Hypothalamus (tissue), 51 donors: ENCODE data around the gene ADAMTS7.
"Not testable (repeated sequence)": the region's sequence is repeated elsewhere in the genome, so short reads cannot be mapped to it uniquely, and the experiment has no call there.

ENCODE experiments used
- DNase-seq, 51 donors: peaks; one replicate each; lab custom pipeline; 2025; lab: John Stamatoyannopoulos, UW

ADAMTS7 gene

DNA sequence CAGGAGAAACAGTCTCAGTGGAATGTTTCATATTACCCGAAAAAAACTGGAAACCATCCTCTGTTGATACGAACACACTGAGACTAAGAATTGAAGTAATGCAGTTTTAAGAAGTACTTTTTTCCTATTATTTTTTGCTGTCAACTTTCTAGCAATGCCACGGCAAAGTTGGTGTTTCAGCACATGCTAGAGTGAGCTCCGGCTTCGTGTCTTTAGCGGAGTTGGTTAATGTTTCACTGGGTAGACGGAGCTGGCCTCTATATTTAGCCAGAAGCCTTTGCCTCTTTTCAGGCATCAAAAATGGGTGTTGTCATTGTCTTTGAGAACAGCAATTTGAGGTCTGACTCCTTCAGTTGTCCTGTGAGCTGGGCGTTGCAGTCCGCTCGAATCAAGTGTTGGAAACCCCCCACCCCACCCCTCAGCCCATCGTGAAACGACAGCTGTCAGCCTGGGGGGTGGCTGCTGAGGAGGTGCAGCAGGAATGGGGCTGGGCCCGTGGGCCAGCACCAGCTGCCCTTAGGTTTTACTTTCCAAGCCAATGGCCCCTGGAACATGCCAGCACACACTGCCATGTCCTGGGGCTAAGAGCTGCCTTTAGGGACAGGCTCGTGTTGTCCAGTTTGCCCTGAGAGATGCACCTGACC, 56.5 kb downstream of the ADAMTS7 start:
- DNase-seq, result not testable (repeated sequence)

GRCh38 chr15:78753751-78754535, 57.3 kb downstream of the ADAMTS7 start:
- not testable (repeated sequence) for DNase-seq

- not testable (repeated sequence) for DNase-seq
Measured at GRCh38 chr15:78753359-78753659, 58.0 kb downstream of the ADAMTS7 start.

GRCh38 chr15:78752492-78753358, 58.5 kb downstream of the ADAMTS7 start:
- DNase-seq, result no peak

GRCh38 chr15:78751602-78751979, 59.7 kb downstream of the ADAMTS7 start:
- DNase-seq, result no peak

DNA sequence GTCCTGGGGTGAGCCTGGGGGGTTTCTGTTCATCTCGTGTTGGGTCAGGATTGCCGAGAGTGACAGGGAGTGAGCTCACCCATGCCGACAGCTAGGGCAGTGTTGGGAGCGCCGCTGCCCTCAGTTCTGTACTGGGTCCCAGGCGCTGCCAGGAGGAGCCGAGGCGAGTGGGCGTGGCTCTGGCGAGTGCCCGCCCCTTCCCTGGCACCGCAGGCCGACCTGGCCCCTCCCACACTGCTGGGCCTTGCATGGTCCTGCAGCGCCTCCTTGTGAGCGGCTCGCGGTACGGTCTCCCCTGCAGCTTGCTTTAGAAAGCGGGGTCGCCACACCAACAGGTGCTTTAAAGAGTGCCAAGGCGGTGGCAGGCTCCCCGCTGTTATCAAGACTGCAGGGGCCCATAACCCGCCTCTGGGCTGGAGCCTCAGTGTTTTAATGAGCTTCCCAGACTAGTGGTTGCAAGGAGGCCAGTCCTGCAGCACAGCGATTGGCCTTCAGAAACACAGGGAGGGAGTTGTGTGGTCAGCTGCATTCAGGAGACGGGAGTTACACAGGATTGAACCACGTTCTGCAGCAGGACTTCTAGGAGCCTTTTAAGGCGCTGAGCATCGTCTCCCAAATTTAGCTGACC, 60.2 kb downstream of the ADAMTS7 start:
- peak; percentile 12 to 96 (median 86) for DNase-seq

- no peak for DNase-seq
Measured at GRCh38 chr15:78750566-78750965, 60.7 kb downstream of the ADAMTS7 start.

GRCh38 chr15:78749831-78750230, 61.4 kb downstream of the ADAMTS7 start:
- no peak for DNase-seq

GRCh38 chr15:78747877-78748276, 63.4 kb downstream of the ADAMTS7 start:
- DNase-seq, result not testable (repeated sequence)

DNA sequence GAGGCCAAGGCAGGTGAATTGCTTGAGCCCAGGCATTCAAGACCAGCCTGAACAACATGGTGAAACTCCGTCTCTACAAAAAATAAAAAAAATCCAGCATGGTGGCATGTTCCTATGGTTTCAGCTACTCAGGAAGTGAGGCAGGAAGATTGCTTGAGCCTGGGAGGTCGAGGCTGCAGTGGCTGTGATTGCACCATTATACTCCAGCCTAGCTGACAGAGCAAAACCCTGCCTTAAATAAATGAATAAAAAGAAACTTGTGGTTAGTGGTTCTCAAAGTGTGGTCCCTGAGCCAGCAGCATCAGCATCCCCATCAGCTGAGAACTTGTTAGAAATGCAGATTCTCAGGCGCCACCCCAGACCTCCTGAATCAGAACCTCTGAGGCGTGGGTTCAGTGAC, 69.6 kb downstream of the ADAMTS7 start:
- not testable (repeated sequence) for DNase-seq

- DNase-seq, result no peak
Measured at GRCh38 chr15:78740904-78741274, 70.4 kb downstream of the ADAMTS7 start.

DNA sequence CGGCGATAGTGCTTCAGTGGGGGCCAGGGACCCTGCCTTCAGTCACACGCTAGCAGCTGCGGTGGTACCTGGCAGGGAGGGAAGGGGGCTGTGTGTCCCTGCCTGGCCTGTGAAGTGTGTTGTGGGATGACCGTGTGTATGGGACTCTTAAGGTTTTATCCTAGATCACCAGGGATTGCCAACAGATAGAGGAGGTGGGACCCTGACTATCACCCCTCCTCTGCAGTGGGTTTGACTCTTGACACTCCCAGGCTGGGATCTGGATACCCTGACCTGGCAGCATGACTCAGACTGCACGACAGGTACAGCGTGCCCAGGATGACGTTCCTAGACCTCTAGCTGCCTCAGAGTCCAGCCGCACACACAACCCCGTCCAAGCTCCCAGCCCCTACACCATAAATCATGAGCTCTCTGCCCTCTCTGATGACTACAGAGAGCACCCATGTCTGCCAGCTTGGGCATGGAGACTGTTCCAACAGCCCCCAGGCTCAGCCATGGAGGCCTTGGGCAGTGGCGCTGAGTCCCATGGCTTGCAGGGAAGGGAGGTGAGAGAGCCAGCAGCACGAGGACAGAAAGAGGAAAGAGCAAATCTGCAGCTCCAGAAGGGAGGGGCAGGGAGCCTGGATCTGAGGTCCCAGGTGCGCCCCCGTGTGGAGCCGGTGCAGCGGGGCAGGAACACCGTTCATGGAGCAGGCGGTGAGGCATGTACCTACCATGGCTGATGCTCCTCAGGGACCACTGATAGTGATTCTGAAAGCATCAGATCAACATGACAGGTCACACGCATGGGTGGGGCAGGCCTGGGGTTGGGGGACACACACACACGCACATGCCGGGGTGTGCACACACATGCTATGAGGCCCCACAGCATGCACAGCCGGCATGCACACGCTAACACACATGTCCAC, 71.0 kb downstream of the ADAMTS7 start:
- peak in 1 of 51 donors; percentile 13 for DNase-seq

DNA sequence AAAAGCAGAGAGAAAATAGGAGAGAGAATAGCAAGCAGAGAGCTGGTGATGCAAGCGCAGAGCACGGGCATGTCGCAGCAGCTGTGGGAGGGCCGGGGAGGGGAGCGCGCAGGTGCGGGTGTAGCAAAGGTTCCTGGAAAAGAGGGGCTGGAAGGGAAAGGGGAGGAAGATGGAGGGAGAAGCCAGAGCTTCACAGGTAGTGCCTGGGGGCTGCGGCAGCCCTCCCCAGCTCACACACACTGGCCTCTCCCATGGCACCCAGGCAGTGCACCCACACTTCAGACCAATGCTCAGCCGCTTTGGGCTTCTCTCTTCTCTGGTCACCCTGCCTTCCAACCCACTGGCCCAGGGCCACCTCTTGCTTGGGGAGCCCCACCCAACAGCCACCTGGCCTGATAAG, 72.1 kb downstream of the ADAMTS7 start:
- DNase-seq, result no peak

DNA sequence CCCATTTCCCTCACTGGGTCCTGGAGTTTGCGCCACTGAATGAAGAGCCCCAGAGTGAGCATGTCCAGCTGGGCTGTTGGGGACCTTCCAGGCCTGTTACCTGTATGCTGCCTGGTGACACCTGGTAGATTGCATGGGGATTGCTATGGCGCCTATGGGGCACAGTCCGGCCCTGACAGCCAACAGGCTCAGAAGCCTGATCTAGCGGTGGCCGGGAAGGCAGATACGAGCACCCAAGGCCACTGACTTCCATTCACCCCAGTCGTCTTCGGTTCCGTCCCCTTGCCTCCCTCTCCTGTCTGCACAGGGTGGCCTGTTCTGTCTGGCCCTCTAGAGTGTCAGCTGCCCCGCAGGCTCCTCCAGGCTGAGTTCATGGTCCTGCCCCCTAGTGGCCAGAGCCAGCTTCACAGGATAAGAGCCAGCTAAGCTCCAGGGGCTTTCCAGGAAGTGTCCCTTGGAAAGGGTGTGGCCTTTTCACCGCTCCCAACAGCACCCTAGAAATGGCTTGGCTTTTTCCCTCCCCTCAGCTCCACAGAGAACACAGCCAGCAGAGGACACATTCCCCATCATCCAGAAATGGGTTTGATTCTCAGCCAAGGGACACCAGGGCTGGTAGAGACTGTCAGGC, 73.2 kb downstream of the ADAMTS7 start:
- peak in 10 of 51 donors; percentile 5 to 62 (median 20) for DNase-seq

DNA sequence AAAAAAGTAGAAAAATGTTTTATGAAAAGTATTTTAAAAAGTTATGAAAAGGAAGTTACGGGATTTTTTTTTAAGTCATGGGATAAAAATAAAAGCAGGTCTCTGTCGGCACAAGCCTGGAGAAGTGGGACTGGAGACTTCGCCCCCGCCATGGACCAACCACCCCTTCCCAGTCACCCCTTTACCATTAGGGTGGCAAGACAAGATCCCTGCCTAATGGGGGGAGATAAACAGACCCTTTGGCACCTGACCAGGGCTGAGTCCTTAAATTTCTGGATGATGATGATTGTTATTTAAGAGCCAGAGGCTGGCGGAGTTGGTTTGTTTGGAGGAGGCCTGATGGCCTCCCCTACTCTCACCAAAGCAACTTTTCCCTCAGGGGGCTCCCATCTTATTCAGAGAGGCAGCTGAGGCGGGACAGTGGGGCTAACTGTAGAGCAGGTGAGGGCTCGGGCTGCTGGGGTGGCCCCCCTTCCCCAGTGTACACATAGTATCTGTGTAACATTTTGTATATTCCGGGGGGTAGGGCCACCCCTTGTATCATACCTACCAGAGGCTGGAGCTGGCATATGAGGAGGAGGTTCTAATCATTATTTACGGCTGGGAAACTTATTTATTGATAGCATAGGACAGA, 74.0 kb downstream of the ADAMTS7 start:
- no peak for DNase-seq

DNA sequence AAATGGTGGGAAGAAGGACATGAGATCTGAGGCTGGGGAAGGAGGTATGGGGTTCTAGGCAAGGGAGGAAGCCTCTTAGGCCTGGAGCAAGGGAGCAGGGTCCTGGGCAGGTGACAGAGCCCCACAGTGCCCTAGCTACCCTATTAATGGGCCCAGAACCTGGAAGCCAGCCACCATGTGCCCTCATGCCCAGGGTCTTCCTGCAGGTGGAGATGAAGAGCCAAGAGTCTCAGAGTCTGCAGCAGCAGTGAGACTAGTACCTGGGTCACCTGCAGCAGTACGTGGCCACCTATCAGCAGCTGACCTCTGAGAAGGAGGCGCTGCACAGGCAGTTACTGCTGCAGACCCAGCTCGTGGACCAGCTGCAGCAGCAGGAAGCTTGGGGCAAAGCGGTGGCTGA, 75.0 kb downstream of the ADAMTS7 start:
- DNase-seq, result not testable (repeated sequence)

DNA sequence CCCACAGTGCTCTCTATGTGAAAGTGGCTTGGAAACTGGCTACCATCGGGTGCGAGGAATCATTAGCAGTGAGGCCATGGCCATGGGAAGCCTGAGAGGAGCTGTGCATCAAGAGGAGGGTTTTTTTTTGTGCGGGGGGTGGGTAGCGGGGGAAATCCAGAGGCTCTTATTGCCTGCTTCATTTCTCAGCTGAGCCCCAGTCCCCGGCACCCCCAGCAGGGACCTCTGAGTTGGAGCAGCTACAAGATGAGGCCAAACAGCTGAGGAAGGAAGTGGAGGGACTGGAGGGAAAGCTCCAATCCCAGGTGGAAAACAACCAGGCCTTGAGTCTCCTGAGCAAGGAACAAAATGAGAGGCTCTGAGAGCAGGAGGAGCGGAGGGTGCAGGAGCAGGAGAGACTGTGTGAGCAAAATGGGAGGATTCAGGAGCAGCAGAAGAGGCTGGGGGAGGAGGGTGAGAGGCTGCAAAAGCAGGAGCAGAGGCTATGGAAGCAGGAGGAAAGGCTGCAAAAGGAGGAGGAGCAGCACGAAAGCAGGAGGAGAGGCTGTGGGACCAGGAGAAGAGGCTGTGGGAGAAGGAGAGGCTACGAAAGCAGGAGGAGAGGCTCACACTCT, 76.7 kb downstream of the ADAMTS7 start:
- no peak for DNase-seq

DNA sequence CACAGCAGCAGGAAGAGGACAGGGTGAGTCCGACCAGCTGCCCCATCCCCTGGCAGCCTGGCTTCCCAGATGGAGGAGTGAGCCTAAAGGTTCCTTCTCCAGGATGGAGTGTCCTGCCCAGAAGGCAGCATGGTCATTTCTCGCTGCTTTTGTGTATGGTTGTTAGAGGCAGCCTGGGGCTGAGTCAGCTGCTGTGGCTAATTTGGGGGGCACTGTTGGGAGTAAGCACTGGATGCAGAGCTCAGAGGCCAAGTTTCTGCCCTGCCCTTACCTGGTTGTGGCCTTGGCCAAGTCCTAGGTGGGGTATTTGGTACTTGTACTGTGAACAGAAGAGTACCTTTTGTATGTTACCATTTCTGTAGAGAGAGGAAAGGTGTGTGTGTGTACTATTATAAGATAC, 78.6 kb downstream of the ADAMTS7 start:
- DNase-seq, result no peak

- no peak for DNase-seq
Measured at GRCh38 chr15:78730955-78731354, 80.3 kb downstream of the ADAMTS7 start.
